Liver (tissue), 9 donors: ENCODE data around the gene EHMT1. TPM values are rescaled to one million over a fixed set of nuclear protein-coding genes. Genes with fewer than 3 reads are reported as not detected.

ENCODE experiments used
- DNase-seq: peaks from one replicate; pipeline ENCODE4 v3.0.0-alpha.2; 2017; ENCODE audit warnings: low spot score
- H3K27ac ChIP-seq, 2 donors: one replicate each; pipeline ENCODE4 v1.7.0; 2013; ENCODE audit warnings: inconsistent platforms in 2 of 2, low read length in 2 of 2, control low read depth in 1 of 2, low read depth in 1 of 2, mild to moderate bottlenecking in 1 of 2
- H3K27me3 ChIP-seq, 4 donors: one replicate each; pipeline versions ENCODE4 v1.6.1 to v1.7.0; 2013; ENCODE audit warnings: low read length in 3 of 4, inconsistent platforms in 1 of 4, mild to moderate bottlenecking in 1 of 4, moderate library complexity in 1 of 4; ENCODE audit not compliant: control insufficient read depth in 4 of 4, insufficient read depth in 4 of 4
- H3K36me3 ChIP-seq, 4 donors: one replicate each; pipeline versions ENCODE4 v1.6.1 to v1.7.0; 2013; ENCODE audit warnings: low read length in 3 of 4, mild to moderate bottlenecking in 3 of 4, low read depth in 1 of 4, moderate library complexity in 1 of 4; ENCODE audit not compliant: control insufficient read depth in 4 of 4, insufficient read depth in 3 of 4
- H3K4me1 ChIP-seq, 4 donors: one replicate each; pipeline versions ENCODE4 v1.6.1 to v1.7.0; 2013; ENCODE audit warnings: low read length in 3 of 4, mild to moderate bottlenecking in 3 of 4, moderate library complexity in 1 of 4; ENCODE audit not compliant: control insufficient read depth in 4 of 4, insufficient read depth in 4 of 4
- H3K4me3 ChIP-seq, 3 donors: one replicate each; pipeline versions ENCODE4 v1.6.1 to v1.7.0; 2013; ENCODE audit warnings: low read length in 3 of 3, control low read depth in 1 of 3, low read depth in 1 of 3, mild to moderate bottlenecking in 1 of 3
- H3K9ac ChIP-seq, 2 donors: one replicate each; pipeline ENCODE4 v1.7.0; 2013; ENCODE audit warnings: low read length in 2 of 2, mild to moderate bottlenecking in 2 of 2, moderate library complexity in 2 of 2, control low read depth in 1 of 2, low read depth in 1 of 2
- H3K9me3 ChIP-seq, 4 donors: one replicate each; pipeline versions ENCODE4 v1.6.1 to v1.7.0; 2013; ENCODE audit warnings: low read length in 3 of 4; ENCODE audit not compliant: control insufficient read depth in 4 of 4
- EGR1 ChIP-seq, 2 donors: IDR thresholded peaks; 2 replicates each; pipeline ENCODE4 v1.6.1; 2016 to 2018; ENCODE audit warnings: antibody characterized with exemption in 2 of 2, low read depth in 2 of 2
- FOXA1 ChIP-seq: IDR thresholded peaks from 2 replicates; pipeline ENCODE4 v1.6.1; 2016; ENCODE audit warnings: antibody characterized with exemption
- FOXA2 ChIP-seq: IDR thresholded peaks from 2 replicates; pipeline ENCODE4 v1.6.1; 2016; ENCODE audit warnings: antibody characterized with exemption
- GABPA ChIP-seq, 2 donors: IDR thresholded peaks in 1 of 2; conservative IDR thresholded peaks in 1 of 2; 2 replicates each; pipeline ENCODE4 v1.6.1; 2016; ENCODE audit warnings: antibody characterized with exemption in 2 of 2, mild to moderate bottlenecking in 1 of 2, moderate library complexity in 1 of 2
- HNF4A ChIP-seq, 2 donors: conservative IDR thresholded peaks; 2 replicates each; pipeline ENCODE4 v1.6.1; 2016; ENCODE audit warnings: antibody characterized with exemption in 2 of 2, mild to moderate bottlenecking in 2 of 2
- HNF4G ChIP-seq: IDR thresholded peaks from 2 replicates; pipeline ENCODE4 v1.6.1; 2016; ENCODE audit warnings: antibody characterized with exemption
- JUND ChIP-seq, 2 donors: IDR thresholded peaks; 2 replicates each; pipeline ENCODE4 v1.6.1; 2016; ENCODE audit warnings: antibody characterized with exemption in 2 of 2
- NR2F2 ChIP-seq: IDR thresholded peaks from 2 replicates; pipeline ENCODE4 v1.6.1; 2016; ENCODE audit warnings: antibody characterized with exemption
- RAD21 ChIP-seq, 2 donors: IDR thresholded peaks; 2 replicates each; pipeline ENCODE4 v1.6.1; 2016; ENCODE audit warnings: antibody characterized with exemption in 2 of 2, mild to moderate bottlenecking in 2 of 2
- REST ChIP-seq: IDR thresholded peaks from 2 replicates; pipeline ENCODE4 v1.6.1; 2016; ENCODE audit warnings: antibody characterized with exemption, mild to moderate bottlenecking
- RXRA ChIP-seq, 2 donors: IDR thresholded peaks; 2 replicates each; pipeline ENCODE4 v1.6.1; 2017 to 2018; ENCODE audit warnings: antibody characterized with exemption in 2 of 2, mild to moderate bottlenecking in 1 of 2
- SP1 ChIP-seq: IDR thresholded peaks from 2 replicates; pipeline ENCODE4 v1.6.1; 2018; ENCODE audit warnings: antibody characterized with exemption, mild to moderate bottlenecking
- TAF1 ChIP-seq: conservative IDR thresholded peaks from 2 replicates; pipeline ENCODE4 v1.6.1; 2016; ENCODE audit warnings: antibody characterized with exemption, mild to moderate bottlenecking
- YY1 ChIP-seq: IDR thresholded peaks from 2 replicates; pipeline ENCODE4 v1.6.1; 2016; ENCODE audit warnings: antibody characterized with exemption, mild to moderate bottlenecking
- WGBS: extraction: QIAGEN DNeasy Blood & Tissue Kit; methylation state at CpG from one replicate; pipeline ENCODE4 v1.1.7; 2013; 5-methylcytosine and 5-hydroxymethylcytosine counted together
- polyA plus RNA-seq, 2 donors: library from polyadenylated mRNA; stranded (reverse) in 1 of 2; unstranded in 1 of 2; fragments of 200-250 nt in 1 of 2; fragments of >200 nt in 1 of 2; fragmentation: Nextera tagmentation in 1 of 2; extraction: Ambion mirVana in 1 of 2; gene quantifications; one replicate each; pipeline versions ENCODE4 v1.2.1 to v1.2.3, GENCODE V29; 2013 to 2015
- total RNA-seq, 2 donors: library from RNA; depleted of rRNA; stranded (reverse); fragments of >200 nt; gene quantifications; one replicate each; pipeline ENCODE4 v1.2.3, GENCODE V29; 2014
- TF ChIP-seq, protein P1 (sequence below): fragments of 150-350 bp; IDR thresholded peaks from 2 replicates; pipeline ENCODE4 v1.5.1; 2017; ENCODE audit warnings: improper control_type of control experiment, low read depth, low read length; ENCODE audit not compliant: missing input control
- TF ChIP-seq, protein P2 (sequence below): IDR thresholded peaks from 2 replicates; pipeline ENCODE4 v1.6.1; 2016; ENCODE audit warnings: antibody characterized with exemption
- TF ChIP-seq, protein P3 (sequence below): IDR thresholded peaks from 2 replicates; pipeline ENCODE4 v1.6.1; 2016; ENCODE audit warnings: antibody characterized with exemption
- TF ChIP-seq, protein P4 (sequence below): IDR thresholded peaks from 2 replicates; pipeline ENCODE4 v1.6.1; 2016; ENCODE audit warnings: antibody characterized with exemption
- donor health status: healthy.
- donor health status: healthy.
- donor health status: healthy.
- donor health status: healthy.
- donor health status: healthy.

The EHMT1 gene
- total and polyA plus RNA-seq, 4 donors, result 16.1 to 48.2 (median 27.3) TPM

DNA sequence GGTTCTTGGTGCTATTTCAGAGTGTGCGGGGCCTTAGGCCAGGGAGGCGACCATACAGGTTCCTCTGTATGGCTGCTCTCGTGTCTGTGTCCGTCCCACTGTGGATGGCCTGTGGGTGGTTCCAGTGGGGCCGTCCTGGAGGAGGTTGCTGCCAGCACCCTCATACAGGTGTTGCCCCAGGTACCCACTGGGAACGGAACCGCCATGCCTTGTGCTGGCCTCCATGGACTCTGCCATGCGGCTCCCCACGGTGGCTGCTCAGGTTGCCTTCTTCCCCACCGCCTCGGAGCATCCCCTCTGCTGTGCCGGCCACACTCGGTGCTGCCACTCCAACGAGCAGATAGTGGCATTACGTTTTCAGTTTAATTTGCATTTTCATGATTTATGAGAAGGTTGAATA, 129.5 kb downstream of the EHMT1 start:
- TF ChIP-seq, protein P1, sequence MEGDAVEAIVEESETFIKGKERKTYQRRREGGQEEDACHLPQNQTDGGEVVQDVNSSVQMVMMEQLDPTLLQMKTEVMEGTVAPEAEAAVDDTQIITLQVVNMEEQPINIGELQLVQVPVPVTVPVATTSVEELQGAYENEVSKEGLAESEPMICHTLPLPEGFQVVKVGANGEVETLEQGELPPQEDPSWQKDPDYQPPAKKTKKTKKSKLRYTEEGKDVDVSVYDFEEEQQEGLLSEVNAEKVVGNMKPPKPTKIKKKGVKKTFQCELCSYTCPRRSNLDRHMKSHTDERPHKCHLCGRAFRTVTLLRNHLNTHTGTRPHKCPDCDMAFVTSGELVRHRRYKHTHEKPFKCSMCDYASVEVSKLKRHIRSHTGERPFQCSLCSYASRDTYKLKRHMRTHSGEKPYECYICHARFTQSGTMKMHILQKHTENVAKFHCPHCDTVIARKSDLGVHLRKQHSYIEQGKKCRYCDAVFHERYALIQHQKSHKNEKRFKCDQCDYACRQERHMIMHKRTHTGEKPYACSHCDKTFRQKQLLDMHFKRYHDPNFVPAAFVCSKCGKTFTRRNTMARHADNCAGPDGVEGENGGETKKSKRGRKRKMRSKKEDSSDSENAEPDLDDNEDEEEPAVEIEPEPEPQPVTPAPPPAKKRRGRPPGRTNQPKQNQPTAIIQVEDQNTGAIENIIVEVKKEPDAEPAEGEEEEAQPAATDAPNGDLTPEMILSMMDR, result no peak
- no peak for TF ChIP-seq GABPA (IDR thresholded peaks at IDR 0.05 in 1 of 2, conservative IDR thresholded peaks at IDR 0.05 in 1 of 2)
- no peak for TF ChIP-seq REST
- TF ChIP-seq SP1, result no peak
- no peak for TF ChIP-seq RAD21 (IDR thresholded peaks at IDR 0.05)
- TF ChIP-seq YY1, result no peak
- TF ChIP-seq NR2F2, result no peak
- no peak for TF ChIP-seq RXRA (IDR thresholded peaks at IDR 0.05)
- no peak for TF ChIP-seq TAF1
- TF ChIP-seq, protein P2, sequence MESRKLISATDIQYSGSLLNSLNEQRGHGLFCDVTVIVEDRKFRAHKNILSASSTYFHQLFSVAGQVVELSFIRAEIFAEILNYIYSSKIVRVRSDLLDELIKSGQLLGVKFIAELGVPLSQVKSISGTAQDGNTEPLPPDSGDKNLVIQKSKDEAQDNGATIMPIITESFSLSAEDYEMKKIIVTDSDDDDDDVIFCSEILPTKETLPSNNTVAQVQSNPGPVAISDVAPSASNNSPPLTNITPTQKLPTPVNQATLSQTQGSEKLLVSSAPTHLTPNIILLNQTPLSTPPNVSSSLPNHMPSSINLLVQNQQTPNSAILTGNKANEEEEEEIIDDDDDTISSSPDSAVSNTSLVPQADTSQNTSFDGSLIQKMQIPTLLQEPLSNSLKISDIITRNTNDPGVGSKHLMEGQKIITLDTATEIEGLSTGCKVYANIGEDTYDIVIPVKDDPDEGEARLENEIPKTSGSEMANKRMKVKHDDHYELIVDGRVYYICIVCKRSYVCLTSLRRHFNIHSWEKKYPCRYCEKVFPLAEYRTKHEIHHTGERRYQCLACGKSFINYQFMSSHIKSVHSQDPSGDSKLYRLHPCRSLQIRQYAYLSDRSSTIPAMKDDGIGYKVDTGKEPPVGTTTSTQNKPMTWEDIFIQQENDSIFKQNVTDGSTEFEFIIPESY, result no peak
- TF ChIP-seq EGR1 (IDR thresholded peaks at IDR 0.05; ENCODE audit: low read depth in 2 of 2), result no peak
- TF ChIP-seq FOXA1, result no peak
- no peak for TF ChIP-seq HNF4A (conservative IDR thresholded peaks at IDR 0.05)
- TF ChIP-seq FOXA2, result no peak
- no peak for TF ChIP-seq HNF4G
- H3K4me1 ChIP-seq, result peaks cover 7 to 14% (median 11%) of the 10 kb centered on the region in 4 donors
- no peak overlapping the region for H3K9ac ChIP-seq
- H3K27ac ChIP-seq, result no peak overlapping the region
- H3K27me3 ChIP-seq, result no peaks in the 10 kb centered on the region
- WGBS, result 96% methylated on average over 15 of the region's 15 CpGs
- H3K4me3 ChIP-seq, result no peak overlapping the region
- peaks cover 4 to 26% (median 13%) of the 10 kb centered on the region in 4 donors for H3K36me3 ChIP-seq
- DNase-seq, result no peak
- H3K9me3 ChIP-seq, result no peaks in the 10 kb centered on the region

GRCh38 chr9:137748741-137749140, 129.9 kb downstream of the EHMT1 start:
- 95% methylated on average over 3 of the region's 3 CpGs for WGBS
- no peaks in the 10 kb centered on the region for H3K27me3 ChIP-seq

More at GRCh38 chr9:137748741-137749140, 129.9 kb downstream of the EHMT1 start:
- H3K27ac ChIP-seq, result no peak overlapping the region
- TF ChIP-seq, protein P3, sequence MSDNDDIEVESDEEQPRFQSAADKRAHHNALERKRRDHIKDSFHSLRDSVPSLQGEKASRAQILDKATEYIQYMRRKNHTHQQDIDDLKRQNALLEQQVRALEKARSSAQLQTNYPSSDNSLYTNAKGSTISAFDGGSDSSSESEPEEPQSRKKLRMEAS, result no peak
- TF ChIP-seq, protein P4, sequence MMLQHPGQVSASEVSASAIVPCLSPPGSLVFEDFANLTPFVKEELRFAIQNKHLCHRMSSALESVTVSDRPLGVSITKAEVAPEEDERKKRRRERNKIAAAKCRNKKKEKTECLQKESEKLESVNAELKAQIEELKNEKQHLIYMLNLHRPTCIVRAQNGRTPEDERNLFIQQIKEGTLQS, result no peak
- TF ChIP-seq TAF1 (no peak), GABPA (IDR thresholded peaks at IDR 0.05 in 1 of 2, conservative IDR thresholded peaks at IDR 0.05 in 1 of 2) (no peak), FOXA2 (no peak), EGR1 (IDR thresholded peaks at IDR 0.05; ENCODE audit: low read depth in 2 of 2) (no peak), HNF4A (conservative IDR thresholded peaks at IDR 0.05) (no peak), YY1 (no peak), NR2F2 (no peak), JUND (IDR thresholded peaks at IDR 0.05) (no peak)
- TF ChIP-seq, protein P1, result no peak
- TF ChIP-seq, protein P2, result no peak
- no peak overlapping the region for H3K9ac ChIP-seq
- no peaks in the 10 kb centered on the region for H3K9me3 ChIP-seq
- H3K36me3 ChIP-seq, result peaks cover 3 to 22% (median 13%) of the 10 kb centered on the region in 4 donors
- peaks cover 7 to 14% (median 11%) of the 10 kb centered on the region in 4 donors for H3K4me1 ChIP-seq
- no peak for DNase-seq
- no peak overlapping the region for H3K4me3 ChIP-seq
